HG02840 (cell line): ENCODE measurements around the gene IKZF4.
"Not testable (repeated sequence)": the region's sequence is repeated elsewhere in the genome, so short reads cannot be mapped to it uniquely, and the experiment has no call there.

Experiments used
- ATAC-seq: cut with Tn5 transposase; IDR thresholded peaks from one replicate; pipeline ENCODE4 v1.9.1; 2021; ENCODE audit warnings: mild to moderate bottlenecking, moderate library complexity, moderate number of reproducible peaks; ENCODE audit not compliant: unreplicated experiment, low FRiP score

Gene IKZF4

GRCh38 chr12:55997535-55997859 lies 23.3 kb upstream of the IKZF4 start:
- ATAC-seq, result no peak

- ATAC-seq, result not testable (repeated sequence)
Measured at GRCh38 chr12:55999522-55999921, 21.3 kb upstream of the IKZF4 start.

DNA sequence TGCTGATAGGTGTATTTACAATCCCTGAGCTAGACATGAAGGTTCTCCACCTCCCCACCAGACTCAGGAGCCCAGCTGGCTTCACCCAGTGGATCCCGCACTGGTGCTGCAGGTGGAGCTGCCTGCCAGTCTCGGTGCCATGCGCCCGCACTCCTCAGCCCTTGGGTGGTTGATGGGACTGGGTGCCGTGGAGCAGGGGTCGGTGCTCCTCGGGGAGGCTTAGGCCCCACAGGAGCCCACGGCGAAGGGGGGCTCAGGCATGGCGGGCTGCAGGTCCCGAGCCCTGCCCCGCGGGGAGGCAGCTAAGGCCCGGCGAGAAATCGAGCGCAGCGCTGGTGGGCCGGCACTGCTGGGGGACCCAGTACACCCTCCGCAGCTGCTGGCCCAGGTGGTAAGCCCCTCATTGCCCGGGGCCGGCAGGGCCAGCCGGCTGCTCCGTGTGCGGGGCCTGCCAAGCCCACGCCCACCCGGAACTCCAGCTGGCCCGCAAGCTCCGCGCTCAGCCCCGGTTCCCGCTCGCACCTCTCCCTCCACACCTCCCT lies 20.8 kb upstream of the IKZF4 start:
- ATAC-seq, result not testable (repeated sequence)

DNA sequence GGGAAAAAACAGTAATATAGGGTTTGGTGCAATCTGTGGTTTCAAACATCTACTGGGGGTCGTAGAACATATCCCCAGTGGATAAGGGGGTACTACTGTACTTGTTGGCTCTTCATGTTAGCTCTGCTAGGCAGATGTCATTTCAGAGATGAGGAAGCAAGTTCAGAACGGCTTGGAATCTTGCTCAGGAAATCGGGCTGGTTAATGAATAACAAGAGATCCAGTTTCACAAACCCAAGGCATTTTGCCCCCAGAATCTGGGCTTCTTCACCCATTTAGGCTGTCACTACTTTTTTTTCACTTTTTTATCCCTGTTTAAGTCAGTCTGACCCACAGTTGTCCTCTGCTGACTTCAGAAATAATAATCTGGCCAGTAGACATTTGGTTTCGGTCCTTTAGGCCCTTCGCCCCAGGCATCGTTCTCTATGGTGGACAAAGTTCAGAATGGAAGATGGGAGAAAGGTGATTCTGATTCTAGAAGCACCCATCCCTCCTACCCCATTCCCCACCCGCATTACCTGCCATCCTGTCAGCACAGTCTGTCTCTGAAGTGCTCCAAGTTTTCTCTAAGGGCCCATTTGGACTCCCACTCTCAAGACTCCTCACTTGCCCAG lies 19.2 kb upstream of the IKZF4 start:
- no peak for ATAC-seq

DNA sequence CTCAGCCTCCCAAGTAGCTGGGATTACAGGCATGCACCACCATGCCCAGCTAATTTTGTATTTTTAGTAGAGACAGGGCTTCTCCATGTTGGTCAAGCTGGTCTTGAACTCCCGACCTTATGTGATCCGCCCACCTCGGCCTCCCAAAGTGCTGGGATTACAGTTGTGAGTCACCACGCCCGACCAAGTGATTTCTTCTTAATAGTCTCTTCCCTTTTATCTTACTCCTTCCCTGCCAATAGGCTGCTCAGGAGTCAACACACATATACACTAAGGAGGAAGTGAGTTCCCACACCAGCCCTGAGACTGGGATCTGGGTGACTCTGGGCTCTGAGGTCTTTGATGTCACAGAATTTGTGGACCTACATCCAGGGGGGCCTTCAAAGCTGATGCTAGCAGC lies 17.5 kb upstream of the IKZF4 start:
- ATAC-seq, result not testable (repeated sequence)

GRCh38 chr12:56004211-56004610 lies 16.6 kb upstream of the IKZF4 start:
- no peak for ATAC-seq

GRCh38 chr12:56007564-56008559 lies 13.0 kb upstream of the IKZF4 start:
- no peak for ATAC-seq

GRCh38 chr12:56010111-56010570 lies 10.7 kb upstream of the IKZF4 start:
- ATAC-seq, result no peak

DNA sequence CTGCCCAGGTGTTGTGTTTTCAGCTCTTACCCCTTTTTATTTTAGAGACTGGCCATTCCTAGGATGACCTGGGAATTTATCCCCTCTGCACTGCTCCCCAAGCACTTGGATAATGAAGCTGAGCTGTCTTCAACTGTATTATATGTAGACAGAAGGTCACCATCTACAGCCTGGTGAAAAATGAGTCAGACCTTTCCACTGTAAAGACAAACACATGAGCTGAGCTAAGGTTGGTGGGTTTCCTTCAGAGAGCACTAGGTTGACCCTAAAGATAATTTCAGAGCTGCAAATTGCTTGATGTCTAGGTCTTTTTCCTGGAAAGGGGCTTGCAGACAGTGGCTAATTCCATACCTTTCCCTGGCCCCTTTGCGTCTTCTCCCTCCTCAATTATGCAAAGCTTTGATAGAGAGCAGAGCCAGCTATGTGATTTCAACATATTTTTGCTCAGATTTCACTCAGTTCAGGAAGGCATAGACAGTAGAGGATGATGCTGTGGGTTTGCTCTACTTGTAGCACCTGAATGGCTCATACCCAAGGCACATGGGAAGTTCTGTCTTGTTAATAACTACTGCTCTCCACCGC lies 9.2 kb upstream of the IKZF4 start:
- ATAC-seq, result no peak

GRCh38 chr12:56013482-56013881 lies 7.4 kb upstream of the IKZF4 start:
- ATAC-seq, result no peak

DNA sequence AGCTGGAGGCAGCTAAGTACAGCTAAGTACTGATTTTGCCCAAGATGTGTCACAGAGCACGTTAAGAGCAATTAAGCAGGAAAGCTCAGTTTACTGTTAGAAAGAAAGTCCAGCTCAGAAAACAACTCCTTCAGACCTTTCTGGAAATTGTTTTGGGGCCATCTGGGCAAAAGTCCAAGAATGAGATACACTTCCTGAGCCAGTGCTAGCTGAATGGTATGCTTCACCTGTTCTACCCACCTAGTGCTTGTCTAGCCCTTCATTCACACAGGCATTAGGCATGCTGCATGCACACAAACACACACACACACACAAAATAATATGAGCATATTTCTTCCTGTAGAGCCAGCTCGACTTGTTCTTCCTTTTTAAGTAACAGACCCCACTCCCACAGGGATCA lies 6.6 kb upstream of the IKZF4 start:
- ATAC-seq, result no peak

DNA sequence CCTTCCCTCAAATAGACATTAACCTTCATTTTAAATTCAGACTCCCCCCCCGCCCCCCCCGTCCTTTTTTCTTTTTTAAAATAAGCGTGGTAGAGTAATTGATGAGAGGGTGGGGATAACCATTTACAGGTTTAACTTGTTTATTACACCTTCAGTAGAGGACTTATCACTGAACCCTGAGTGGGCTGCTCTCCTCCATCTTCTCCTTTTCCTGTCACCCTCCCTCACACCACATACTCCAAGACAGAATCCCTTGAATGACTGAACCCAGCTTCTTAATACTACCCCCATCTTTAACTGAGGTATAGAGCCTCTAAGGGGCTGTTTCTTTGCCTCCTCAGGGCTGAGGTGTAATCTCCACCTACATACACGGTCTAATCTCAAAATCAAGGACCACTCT lies 3.7 kb upstream of the IKZF4 start:
- ATAC-seq, result no peak

DNA sequence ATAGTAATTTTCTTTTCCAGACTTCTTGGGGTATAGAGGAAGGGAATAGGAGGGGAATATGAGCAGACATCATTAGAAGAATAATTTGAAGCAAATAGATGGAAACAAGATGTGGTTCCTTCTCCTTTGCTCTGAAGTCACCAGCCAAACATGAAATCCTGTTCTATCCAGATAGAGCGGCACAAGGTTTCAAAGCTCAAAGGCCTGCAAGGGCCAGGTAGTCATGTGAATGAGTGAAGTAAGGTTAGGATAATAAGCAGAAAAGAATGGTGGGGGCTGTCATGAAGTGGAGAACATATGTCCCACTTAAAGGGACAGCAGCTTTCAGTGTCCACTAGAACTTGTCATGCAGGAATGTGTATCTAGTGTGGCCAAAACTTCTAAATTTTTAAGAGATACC lies 2.5 kb upstream of the IKZF4 start:
- no peak for ATAC-seq

DNA sequence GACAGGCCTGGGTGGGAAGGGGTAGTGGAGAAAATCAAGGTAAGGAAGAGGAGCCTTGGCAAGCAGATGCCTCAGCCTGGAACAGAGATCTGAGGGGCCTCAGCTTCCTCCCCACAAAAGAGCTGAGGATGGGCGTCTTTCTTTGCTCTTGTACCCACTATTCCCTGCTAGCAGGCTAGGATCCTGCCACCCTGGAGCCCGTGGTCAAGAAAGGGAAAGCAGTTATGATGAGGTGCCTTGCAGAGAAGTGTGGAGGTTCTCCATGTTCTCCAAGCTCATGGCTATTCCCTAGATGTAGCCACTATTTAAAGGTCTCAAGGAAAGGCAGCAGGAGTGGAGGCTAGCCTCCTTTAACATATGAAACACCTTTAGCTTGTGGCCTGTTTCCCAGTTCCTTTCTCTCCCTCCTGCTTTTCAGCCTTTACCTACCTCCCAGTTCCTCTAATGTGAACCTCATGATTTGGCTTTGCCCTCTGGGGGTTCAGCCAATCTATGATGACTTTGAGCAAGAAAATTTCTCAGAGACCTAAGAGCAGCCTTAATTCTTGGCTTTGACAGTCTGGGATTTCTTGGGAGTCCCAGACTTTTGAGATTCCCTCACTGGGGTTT lies 1.1 kb downstream of the IKZF4 start:
- ATAC-seq, result no peak

DNA sequence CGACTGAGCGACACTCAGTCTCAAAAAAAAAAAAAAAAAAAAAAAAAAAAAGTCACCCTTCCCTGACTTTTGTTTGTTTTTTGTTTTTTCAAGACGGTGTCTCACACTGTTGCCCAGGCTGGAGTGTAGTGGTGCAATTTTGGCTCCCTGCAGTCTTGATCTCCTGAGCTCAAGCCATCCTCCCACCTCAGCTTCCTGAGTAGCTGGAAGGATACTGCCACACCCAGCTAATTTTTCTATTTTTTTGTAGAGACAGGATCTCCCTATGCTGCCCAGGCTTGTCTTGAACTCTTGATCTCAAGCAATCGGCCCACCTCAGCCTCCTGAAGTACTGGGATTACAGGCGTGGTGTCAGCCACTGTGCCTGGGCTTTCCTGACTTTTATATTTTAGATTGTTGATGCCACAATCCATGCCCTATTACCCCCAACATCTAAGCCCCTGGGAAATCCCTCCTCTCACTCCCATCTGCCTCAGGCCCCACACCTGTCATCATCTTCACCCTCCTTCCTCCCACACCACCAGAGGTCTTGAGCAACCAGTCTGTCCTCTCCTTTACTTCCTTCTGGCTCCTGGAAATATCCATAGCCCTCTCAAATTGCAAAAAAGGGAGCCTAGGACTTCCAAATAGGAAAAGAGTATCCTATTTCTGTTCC lies 7.8 kb downstream of the IKZF4 start:
- no peak for ATAC-seq

- ATAC-seq, result no peak
Measured at GRCh38 chr12:56029166-56029519, 8.3 kb downstream of the IKZF4 start.

GRCh38 chr12:56029666-56030293 lies 8.9 kb downstream of the IKZF4 start:
- ATAC-seq, result no peak

DNA sequence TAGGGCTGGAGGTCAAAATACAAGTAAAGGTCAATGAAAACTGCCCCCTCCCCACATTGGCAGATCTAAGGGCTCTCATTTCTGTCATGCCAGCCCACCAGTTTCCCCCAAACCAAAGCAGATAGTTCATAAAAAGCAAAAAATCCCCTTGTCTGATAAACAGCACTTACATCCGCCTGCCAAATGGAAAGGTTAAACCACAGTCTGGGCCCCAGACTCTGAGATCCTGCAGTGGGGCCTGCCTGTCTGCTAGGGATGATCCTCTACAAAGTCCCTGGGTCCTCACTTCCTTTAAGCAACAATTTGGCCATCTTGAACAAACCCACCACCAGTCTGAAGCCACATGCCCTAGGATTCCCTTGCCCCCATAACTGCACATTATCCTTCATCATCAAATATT lies 11.1 kb downstream of the IKZF4 start:
- ATAC-seq, result no peak

- ATAC-seq, result no peak
Measured at GRCh38 chr12:56034586-56035332, 13.9 kb downstream of the IKZF4 start.
